NCI-H2107 (cell line): ENCODE data around the gene OR52I1.

Source experiments
- DNase-seq: peaks from one replicate; lab custom pipeline; 2025; lab: John Stamatoyannopoulos, UW

Gene OR52I1

DNA sequence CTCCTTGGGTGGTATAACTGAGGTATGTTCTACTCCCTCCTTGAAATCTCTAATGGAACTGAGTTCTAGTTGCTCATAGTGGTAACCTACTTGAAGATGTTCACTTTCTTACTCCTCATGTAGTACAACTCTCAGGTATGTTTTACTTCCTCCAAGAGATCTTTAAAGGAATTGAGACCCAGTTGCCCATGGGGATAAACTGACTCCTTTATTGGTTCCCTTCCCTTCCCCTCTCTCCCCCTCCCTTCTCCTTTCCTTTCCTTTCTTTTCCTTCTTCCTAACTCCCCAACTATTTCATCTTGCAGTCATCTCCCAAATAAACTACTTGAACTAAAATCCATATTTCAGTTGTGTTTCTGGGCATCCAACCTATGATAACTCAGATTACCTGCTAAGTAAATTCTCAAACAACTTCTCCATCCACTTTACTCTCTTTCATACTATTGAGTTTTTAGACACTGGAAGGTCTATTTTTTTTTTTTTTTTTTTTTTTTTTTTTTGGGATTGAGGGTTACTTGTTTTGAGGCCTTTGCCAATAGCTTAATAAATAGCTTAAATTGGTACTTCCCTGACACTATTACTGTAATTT, 22.1 kb downstream of the OR52I1 start:
- no peak for DNase-seq

DNA sequence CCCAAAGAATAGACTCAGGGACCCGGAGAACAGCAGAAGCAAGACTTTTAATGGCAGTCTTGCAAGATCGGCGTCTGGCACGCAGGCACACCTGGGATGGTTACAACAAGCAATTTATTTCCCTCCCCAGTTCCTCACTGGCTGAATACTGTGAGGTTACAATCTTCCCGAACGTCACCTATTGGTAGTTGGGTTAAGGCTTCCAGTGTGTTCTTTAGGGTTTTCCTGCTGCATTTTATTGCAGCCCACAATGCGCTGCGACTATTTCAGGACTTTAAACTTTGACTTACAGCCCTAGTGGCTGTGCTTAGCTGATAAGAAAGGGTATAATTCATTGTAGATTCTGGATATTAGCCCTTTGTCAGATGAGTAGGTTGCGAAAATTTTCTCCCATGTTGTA, 25.7 kb downstream of the OR52I1 start:
- no peak for DNase-seq

GRCh38 chr11:4626207-4627099, 32.6 kb downstream of the OR52I1 start:
- peak; percentile 81 for DNase-seq

- DNase-seq, result no peak
Measured at GRCh38 chr11:4636136-4636535, 42.3 kb downstream of the OR52I1 start.

DNA sequence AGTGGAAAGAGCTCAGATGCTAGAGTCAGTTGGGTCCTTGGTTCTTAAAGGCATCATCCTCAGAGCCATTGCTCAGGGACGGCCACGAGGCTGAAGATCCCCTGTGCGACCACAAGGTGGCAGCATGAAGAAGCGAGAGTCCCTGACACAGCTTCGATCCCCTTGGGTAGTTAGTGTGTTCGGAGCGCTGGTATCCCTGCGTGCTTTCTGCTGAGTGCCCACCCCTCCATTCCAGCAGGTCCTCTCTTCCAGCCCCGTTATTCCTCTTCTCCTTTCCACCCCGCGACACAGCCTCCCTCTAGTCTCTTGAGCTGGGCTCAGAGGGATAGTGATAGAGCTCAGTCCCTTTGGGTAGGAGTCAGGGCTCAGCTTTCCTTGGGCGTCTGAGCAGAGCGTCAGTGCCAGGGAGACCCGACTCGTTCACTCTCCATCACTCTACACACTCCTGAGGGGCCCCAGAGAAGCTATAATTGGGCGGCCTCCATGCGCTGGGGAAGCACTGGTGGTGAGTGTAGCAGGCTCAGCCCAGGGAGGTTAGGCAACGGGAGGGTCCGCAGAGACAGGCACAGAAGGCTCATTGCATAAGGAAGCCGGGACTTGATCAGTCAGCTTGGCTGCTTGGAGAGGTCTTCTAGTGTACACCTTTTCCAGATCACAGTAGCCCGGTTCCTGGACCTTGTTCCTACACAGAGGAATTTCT, 43.3 kb downstream of the OR52I1 start, which contains the start of gene OR51D1:
Gene OR51D1, plus strand, starts transcription at position 516 of the 700 bp plus-strand sequence. CDS start 2,314 bp downstream, outside the sequence.
- DNase-seq, result peak; percentile 64

DNA sequence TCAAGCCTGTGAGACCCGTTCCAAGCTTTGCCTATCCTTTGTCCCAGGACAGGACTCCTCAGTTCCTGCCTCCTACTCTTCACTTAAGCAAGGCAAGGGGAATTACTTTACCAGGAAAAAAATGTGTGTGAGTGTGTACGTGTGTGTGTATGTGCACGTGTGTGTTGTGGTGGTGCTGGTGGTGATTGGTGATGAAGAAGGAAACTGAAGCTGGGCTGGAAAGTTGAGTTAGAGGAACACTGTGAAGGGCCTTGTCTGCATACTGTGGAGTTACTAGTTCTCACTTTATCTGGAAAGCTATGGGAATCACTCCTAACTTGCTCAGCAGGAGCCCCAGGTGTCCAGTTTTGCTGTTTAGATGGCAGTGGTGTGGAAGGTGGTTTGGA, 43.8 kb downstream of the OR52I1 start:
- no peak for DNase-seq

- no peak for DNase-seq
Measured at GRCh38 chr11:4639931-4640330, 46.1 kb downstream of the OR52I1 start.

- no peak for DNase-seq
Measured at GRCh38 chr11:4641501-4641900, 47.7 kb downstream of the OR52I1 start.

DNA sequence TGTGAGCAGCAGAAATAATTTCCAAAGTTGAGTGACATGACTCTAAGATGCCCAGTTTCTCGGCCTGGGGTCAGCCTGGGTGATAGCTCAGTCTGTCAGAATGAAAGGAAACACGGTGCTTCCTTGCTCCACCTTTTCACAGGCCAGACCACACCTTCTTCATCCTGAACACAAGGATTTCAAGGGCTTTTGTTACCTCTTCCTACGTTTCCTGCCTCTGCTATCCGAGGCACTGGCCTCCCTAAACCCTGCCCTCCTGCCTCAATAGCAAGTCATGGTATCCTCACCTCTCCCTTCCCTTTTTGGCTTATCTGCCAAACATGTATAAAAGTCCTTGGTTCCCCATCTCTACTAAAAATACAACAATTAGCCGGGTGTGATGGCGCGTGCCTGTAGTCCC, 48.2 kb downstream of the OR52I1 start:
- no peak for DNase-seq

DNA sequence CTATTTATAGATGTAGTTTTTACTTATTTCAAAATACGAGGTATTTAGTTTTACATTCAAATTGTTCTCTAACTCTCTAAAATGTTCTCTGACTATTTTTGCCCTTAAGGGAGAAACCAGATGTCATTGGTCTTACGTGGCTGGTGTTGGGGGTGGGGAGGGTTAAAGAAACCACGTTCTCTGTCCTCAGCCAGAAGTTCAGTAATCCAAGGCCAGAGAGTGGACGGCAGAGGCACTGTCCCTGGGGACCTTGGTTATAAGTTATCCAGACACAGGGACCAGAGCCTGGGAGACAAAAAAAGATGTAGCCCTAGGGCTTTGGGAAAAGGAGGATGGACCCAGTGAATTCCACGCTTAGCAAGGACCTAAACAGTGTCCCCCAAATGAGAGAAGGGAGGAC, 49.2 kb downstream of the OR52I1 start:
- DNase-seq, result no peak

DNA sequence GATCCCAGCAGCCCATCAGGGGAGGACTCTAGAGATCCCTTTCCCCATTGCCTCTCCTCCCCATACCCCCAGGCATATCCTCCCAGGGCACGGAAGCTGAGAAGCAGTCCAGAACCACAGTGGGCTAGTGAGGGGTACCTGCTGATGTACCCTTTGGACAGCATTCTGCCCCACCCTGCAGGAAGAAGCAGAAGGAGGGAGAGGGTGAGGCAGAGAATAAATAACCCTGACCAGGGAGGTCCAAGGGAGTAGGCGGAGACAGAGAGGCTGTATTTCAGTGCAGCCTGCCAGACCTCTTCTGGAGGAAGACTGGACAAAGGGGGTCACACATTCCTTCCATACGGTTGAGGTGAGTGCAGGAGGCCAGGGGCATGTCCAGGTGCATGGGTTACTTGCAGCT, 49.8 kb downstream of the OR52I1 start, which contains the start of gene OR51E1:
Gene OR51E1, plus strand, starts transcription at position 301 of the 400 bp plus-strand sequence. CDS start 8,545 bp downstream, outside the sequence.
- no peak for DNase-seq

DNA sequence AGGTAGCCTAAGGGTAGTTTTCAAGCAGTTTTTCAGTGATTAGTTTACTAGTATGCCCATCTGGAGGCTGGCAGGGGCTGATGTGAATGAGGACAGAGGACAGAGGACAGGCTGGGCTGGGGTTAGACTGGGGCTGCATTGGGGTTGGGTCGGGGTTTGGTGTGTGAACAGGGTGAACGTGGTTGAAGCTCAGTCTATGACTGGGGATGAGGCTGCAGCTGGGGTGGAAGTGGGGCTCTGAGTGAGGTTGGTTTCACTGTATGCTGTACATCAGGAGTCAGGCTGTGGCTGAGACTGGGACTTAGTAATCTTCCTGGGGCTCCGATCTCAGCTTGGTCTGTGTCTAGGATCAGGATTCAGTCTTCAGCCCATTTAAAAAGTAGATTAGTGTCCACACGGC, 50.4 kb downstream of the OR52I1 start:
- no peak for DNase-seq
